GM21576 (cell line): ENCODE measurements around the gene MCF2L2.

Experiments used
- ATAC-seq: cut with Tn5 transposase; IDR thresholded peaks from one replicate; pipeline ENCODE4 v1.9.1; 2021; ENCODE audit warnings: mild to moderate bottlenecking, moderate library complexity; ENCODE audit not compliant: unreplicated experiment

MCF2L2 gene

DNA sequence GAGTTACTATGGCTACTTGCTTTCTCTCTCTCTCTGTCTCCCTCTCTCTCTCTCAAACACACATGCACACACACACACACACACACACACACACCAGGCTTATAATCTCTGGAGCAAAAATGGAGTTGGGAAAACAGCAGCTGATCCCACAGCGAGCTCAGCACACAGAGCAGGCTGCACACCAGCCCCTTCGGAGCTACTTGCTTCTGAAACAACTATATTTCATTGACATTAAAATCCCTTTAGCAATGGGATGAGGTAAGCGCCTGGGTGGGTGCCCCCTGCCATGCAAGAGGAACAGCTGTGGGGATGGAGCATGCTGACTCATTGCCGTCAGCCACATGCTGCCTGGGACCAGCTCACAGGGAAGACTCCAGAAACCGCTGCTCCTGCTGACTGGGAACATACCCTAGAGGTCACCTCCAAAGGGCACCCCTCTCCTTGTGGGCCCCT lies 129.7 kb downstream of the MCF2L2 start:
- no peak for ATAC-seq

DNA sequence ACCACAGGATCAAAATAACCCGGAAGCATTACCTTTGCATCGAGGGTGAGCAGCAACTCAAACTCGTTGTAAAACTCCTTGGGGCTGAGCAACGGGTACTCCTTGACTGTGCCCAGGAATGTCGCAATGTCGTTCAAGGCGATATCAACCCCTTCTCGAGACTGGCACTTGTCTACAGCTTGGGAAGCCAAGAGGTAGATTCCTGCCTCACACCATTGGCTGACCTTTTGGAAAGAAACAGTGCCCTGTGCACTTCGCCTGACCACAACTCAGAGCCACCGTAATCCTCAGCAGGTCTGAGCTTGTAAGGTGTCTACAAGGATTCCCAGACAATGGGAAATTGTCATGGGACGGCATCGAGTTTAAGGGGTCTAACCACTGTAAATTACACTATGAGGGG lies 131.5 kb downstream of the MCF2L2 start:
- no peak for ATAC-seq

DNA sequence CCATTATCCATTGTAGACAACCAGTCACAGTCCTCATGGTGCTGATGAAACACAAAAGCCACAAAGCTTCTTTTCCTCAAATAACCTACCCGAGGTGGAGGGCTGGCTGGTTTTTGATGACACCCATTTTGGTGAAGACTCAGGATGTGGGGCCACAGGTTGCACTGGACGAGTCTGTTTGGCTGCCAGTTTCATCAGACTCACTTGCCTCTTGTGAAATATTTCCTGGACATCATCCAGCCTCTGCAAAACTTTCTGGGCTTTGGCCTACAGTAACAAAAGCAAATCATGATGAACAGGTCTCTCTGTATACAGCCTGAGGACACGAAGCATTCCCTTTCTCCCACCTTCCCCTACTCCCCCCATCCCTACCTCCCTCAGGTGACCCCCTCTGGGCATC lies 133.2 kb downstream of the MCF2L2 start:
- ATAC-seq = no peak

GRCh38 chr3:183293966-183294365 lies 134.5 kb downstream of the MCF2L2 start:
- ATAC-seq = no peak

DNA sequence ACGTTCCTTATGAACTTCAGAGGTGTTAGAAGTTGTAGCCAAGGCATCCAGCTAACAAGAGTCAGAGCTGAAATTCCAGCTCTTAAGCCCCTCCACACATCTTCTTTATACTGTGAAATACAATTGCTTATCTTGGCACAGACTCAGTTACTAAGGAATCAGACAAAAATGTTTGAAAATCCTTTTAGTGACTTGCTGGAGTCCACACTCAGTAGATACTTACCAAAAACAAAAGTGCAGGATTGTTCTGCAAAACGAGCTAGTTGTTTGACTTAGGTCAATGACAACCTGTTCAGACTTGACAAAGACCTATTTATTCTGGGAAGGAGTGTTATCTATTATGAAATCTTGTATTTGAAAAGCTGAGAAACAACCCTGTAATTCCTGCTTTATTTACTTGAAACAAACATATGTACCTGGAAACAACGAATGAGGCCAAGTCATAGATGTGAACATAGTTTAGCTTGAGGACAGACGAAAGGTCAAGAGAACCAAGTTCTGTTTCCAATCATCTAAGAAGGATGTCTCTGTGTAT lies 136.9 kb downstream of the MCF2L2 start:
- no peak for ATAC-seq

GRCh38 chr3:183290216-183290615 lies 138.2 kb downstream of the MCF2L2 start:
- ATAC-seq = no peak

DNA sequence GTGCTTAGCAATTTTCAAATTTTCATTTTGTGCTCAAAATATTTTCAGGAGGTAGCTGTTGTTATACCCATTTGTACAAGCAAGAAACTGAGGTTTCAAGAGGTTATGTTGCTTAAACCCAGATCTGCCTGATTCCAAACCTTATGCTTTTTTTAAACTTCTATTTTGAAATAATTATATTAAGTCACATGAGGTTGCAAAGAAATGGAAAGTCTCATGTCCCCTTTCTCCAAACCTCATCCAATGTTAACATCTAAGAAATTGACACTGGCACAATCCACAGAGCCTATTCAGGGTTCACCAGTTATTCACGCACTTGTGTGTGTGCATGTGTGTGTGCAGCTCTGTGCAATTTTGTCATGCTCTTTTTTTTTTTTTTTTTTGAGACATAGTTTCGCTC lies 140.3 kb downstream of the MCF2L2 start:
- no peak for ATAC-seq

DNA sequence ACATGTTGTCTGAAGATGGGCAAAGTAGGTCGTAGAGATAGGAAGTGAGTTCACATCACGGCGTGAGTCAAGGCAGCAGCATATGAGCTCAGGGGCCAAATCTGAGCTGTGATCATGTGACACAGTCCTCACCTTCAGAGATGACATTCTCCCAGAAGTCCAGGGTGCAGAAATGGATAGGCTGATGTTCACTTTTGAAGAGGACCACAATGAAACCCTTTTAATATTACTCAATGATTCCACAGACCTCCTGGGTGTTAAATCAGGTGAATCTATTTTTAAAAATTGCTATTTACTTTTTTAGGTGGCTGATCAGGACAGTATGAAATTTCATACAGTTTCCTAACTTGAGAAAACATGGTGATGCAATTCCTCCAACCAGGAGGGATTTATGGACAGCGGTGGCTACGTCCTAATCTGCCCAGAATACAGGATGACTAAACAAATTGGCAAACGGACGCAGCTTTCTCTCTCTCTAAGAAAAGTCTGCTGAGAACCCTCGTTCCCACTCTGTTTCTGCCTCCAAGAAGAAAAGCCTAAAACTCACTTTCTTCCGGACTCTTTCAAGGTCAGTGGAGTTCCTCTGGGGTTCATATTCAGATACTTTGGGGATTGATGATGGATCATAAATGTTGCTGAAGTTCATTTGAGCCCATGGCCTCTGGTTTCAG lies 141.0 kb downstream of the MCF2L2 start:
- no peak for ATAC-seq

GRCh38 chr3:183285828-183286457 lies 142.5 kb downstream of the MCF2L2 start:
- ATAC-seq = peak; percentile 97

- ATAC-seq = no peak
Measured at GRCh38 chr3:183285318-183285717, 143.1 kb downstream of the MCF2L2 start.

DNA sequence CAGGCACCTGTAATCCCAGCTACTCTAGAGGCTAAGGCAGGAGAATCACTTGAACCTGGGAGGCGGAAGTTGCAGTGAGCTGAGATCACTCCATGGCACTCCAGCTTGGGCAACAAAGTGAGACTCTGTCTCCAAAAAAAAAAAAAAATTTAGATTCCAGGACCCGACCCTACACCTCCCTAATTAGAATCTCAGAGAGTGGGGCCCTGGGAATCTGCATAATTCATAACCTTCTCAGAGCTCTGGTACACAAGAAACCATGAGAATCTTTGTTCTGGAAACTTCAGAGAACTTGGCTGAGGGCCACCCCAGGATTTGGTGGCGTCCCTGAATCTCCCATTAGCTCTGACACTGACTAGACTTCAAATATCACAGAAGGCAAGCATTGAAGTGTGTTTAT lies 143.8 kb downstream of the MCF2L2 start:
- ATAC-seq = no peak

DNA sequence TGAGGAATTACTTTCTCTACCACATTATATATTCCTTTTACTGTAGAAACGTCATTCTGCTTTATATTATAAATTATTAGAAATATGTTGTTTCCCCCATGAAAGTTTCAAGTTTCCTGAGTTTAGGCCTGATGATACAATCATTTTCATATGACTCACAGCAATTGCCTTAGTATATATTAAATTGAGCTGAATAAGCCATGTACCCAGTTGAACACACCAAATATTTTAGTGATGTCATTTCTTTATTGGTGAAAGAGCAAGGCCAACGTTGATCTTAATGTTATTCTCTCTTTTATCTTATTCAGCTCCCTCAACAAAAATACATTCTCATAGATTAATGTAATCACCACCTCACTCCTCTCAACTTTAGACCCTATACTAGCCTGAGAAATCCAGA lies 144.5 kb downstream of the MCF2L2 start:
- ATAC-seq = no peak

- no peak for ATAC-seq
Measured at GRCh38 chr3:183281126-183281797, 147.2 kb downstream of the MCF2L2 start.

- ATAC-seq = no peak
Measured at GRCh38 chr3:183279371-183279770, 149.0 kb downstream of the MCF2L2 start.

DNA sequence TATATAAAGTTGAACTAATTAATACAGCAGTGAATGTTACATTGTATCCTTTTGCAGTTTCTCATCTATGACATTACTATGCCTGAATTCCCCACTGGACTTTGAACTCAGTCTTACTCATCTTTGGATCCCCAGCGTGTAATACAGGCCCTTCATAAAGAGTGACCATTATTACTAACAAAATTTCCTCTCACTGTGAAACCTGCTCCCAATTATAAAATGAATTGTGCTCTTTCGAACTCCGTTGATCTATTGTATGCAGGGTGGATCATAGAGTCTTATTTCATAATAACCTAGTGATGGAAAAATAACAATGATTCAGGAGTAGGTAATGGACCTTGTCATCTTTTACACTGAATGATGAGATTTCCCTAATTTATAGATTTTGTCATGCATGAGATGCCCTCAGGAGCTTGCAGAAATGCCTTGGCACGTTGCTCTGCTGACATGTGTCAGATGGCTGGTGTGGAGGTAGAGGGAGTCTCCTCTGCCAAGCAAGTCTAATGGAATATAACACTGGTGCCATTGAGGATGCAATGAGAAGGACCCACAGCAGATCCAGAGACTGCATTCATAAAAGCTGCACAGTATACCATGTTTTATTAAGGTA lies 149.8 kb downstream of the MCF2L2 start:
- no peak for ATAC-seq

DNA sequence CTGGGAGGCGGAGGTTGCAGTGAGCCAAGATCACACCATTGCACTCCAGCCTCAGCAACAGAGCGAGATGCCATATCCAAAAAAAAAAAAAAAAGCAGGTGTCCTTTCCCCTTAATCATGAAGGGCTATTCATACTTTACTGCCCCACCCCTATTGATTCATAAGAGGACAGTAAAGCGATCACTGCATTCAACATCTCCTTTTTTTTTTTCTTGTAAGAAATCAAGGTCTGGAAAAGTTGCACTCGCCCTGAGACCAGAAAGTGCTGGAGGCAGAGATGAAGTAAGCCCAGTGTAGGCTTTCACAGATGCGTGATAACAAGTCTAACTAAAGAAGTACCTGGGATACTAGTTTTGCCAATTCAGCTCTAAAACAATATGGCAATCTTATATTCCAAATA lies 151.2 kb downstream of the MCF2L2 start:
- ATAC-seq = no peak

GRCh38 chr3:183275937-183276336 lies 152.5 kb downstream of the MCF2L2 start:
- no peak for ATAC-seq

- ATAC-seq = no peak
Measured at GRCh38 chr3:183275418-183275817, 153.0 kb downstream of the MCF2L2 start.

- ATAC-seq = no peak
Measured at GRCh38 chr3:183274609-183275008, 153.8 kb downstream of the MCF2L2 start.

- ATAC-seq = no peak
Measured at GRCh38 chr3:183272791-183273190, 155.6 kb downstream of the MCF2L2 start.

- no peak for ATAC-seq
Measured at GRCh38 chr3:183272142-183272541, 156.3 kb downstream of the MCF2L2 start.

GRCh38 chr3:183270344-183270743 lies 158.1 kb downstream of the MCF2L2 start:
- no peak for ATAC-seq
